ENCODE results near the gene TTC39A.

TTC39A gene

GRCh38 chr1:51242546-51242945, 87.8 kb downstream of the TTC39A start:
- peaks cover 3% of the 10 kb centered on the region; the same call in 1 of the 2 replicates for H3K36me3 ChIP-seq (ENCODE audit: control insufficient read depth, insufficient read depth, low read length)
- H3K4me1 ChIP-seq (ENCODE audit: control insufficient read depth, insufficient read depth, low read length) = peaks cover 16% of the 10 kb centered on the region

GRCh38 chr1:51241119-51241518, 89.2 kb downstream of the TTC39A start:
- Histone ChIP-seq H3K4me1 (ENCODE audit: control insufficient read depth, insufficient read depth, low read length) (peaks cover 16% of the 10 kb centered on the region), H3K27ac (ENCODE audit: low read depth, low read length) (no peak overlapping the region), H3K4me3 (ENCODE audit: low read depth, low read length) (no peak overlapping the region), H3K9me3 (ENCODE audit: control insufficient read depth, insufficient read depth, low read depth, low read length) (no peaks in the 10 kb centered on the region), H3K36me3 (ENCODE audit: control insufficient read depth, insufficient read depth, low read length) (peaks cover 3% of the 10 kb centered on the region; the same call in 1 of the 2 replicates), H3K27me3 (ENCODE audit: control insufficient read depth, insufficient read depth, low read length) (no peaks in the 10 kb centered on the region), H3K9ac (ENCODE audit: low read length) (no peak overlapping the region)

More at GRCh38 chr1:51242546-51242945, 87.8 kb downstream of the TTC39A start:
- H3K27me3 ChIP-seq (ENCODE audit: control insufficient read depth, insufficient read depth, low read length) = no peaks in the 10 kb centered on the region
- H3K9me3 ChIP-seq (ENCODE audit: control insufficient read depth, insufficient read depth, low read depth, low read length) = no peaks in the 10 kb centered on the region
- no peak overlapping the region for H3K27ac ChIP-seq (ENCODE audit: low read depth, low read length)
- no peak overlapping the region for H3K4me3 ChIP-seq (ENCODE audit: low read depth, low read length)
- H3K9ac ChIP-seq (ENCODE audit: low read length) = no peak overlapping the region

GRCh38 chr1:51240084-51240483, 90.3 kb downstream of the TTC39A start:
- peaks cover 3% of the 10 kb centered on the region; the same call in 1 of the 2 replicates for H3K36me3 ChIP-seq (ENCODE audit: control insufficient read depth, insufficient read depth, low read length)
- no peak overlapping the region for H3K9ac ChIP-seq (ENCODE audit: low read length)
- H3K27ac ChIP-seq (ENCODE audit: low read depth, low read length) = no peak overlapping the region
- H3K27me3 ChIP-seq (ENCODE audit: control insufficient read depth, insufficient read depth, low read length) = peaks cover under 1% of the 10 kb centered on the region; the same call in 1 of the 2 replicates
- peaks cover 22% of the 10 kb centered on the region for H3K4me1 ChIP-seq (ENCODE audit: control insufficient read depth, insufficient read depth, low read length)
- H3K9me3 ChIP-seq (ENCODE audit: control insufficient read depth, insufficient read depth, low read depth, low read length) = no peaks in the 10 kb centered on the region
- H3K4me3 ChIP-seq (ENCODE audit: low read depth, low read length) = no peak overlapping the region

- Histone ChIP-seq H3K9ac (ENCODE audit: low read length) (peak overlapping the region; percentile 49), H3K4me3 (ENCODE audit: low read depth, low read length) (peak overlapping the region; percentile 92), H3K27ac (ENCODE audit: low read depth, low read length) (no peak overlapping the region), H3K36me3 (ENCODE audit: control insufficient read depth, insufficient read depth, low read length) (no peaks in the 10 kb centered on the region), H3K27me3 (ENCODE audit: control insufficient read depth, insufficient read depth, low read length) (peaks cover 4% of the 10 kb centered on the region; the same call in 1 of the 2 replicates), H3K4me1 (ENCODE audit: control insufficient read depth, insufficient read depth, low read length) (peaks cover 25% of the 10 kb centered on the region), H3K9me3 (ENCODE audit: control insufficient read depth, insufficient read depth, low read depth, low read length) (no peaks in the 10 kb centered on the region)
Observed at GRCh38 chr1:51238034-51238403, 92.3 kb downstream of the TTC39A start.

GRCh38 chr1:51237351-51238033, 92.9 kb downstream of the TTC39A start:
- Histone ChIP-seq H3K4me3 (ENCODE audit: low read depth, low read length) (peak overlapping the region; percentile 92), H3K36me3 (ENCODE audit: control insufficient read depth, insufficient read depth, low read length) (no peaks in the 10 kb centered on the region), H3K9me3 (ENCODE audit: control insufficient read depth, insufficient read depth, low read depth, low read length) (no peaks in the 10 kb centered on the region), H3K27ac (ENCODE audit: low read depth, low read length) (no peak overlapping the region), H3K4me1 (ENCODE audit: control insufficient read depth, insufficient read depth, low read length) (peaks cover 25% of the 10 kb centered on the region), H3K27me3 (ENCODE audit: control insufficient read depth, insufficient read depth, low read length) (peaks cover 4% of the 10 kb centered on the region; the same call in 1 of the 2 replicates), H3K9ac (ENCODE audit: low read length) (peak overlapping the region; percentile 93)
